IPS-NIHi11 (cell line): ENCODE data around the gene ROR2.
A peak's percentile ranks its signal among the peaks of the same experiment; 100 is the strongest.
"Not testable (repeated sequence)": the region's sequence is repeated elsewhere in the genome, so short reads cannot be mapped to it uniquely, and the experiment has no call there.

Source experiments
- DNase-seq: peaks from one replicate; pipeline ENCODE4 v3.0.0; 2012; ENCODE audit warnings: mixed read lengths, low spot score

Gene ROR2

DNA sequence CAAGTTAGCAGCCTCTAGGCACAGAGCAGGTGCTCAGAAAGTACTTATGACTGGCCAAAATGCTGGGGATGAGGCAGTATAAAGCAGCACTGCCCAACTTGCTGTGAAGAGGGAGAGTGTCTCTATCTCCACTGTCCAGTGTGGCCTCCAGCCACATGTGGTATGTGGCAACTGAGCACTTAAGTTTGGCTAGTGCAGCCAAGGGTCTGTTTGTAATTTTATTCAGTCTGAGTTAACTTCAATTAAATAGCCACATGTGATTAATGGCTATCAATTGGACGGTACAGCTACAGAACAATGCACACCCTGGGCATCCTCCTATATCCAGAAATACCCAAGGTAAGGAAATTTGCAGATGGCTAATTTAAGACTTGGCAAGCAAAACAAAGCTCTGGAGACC, 26.9 kb downstream of the ROR2 start:
- DNase-seq = no peak

- DNase-seq = no peak
Measured at GRCh38 chr9:91921371-91921770, 28.7 kb downstream of the ROR2 start.

DNA sequence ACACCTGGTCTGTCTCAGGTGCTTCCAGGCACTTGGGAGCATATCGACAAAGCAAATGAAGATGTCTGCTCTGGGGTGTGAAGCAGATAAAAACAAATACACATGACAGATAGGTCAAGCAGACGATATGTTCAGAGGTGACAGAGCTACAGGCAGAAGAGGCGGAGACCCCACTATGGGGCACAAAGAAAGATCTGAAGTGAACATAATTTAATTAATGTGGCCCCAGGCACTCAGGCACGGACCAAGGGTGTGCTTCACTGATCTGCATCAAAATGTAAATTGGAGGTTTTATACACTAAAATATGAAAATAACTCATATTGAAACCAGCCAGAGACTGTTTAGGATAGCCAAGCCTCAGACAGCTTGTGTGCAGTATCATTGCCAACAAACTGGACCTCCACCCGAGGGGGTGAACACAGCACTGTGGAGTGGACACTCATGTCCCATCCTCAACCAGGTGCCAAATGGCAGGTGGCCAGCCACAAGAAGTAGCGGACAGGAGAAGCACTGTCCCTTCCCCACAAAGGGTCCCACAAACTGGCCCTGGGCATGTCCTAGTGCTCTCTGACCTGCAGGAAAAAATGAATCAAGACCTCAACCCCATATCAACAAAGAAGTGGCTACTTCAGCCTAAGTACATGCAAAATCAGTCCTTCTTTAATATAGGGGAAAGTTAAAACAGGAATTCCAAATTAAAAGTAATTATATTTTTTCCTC, 29.2 kb downstream of the ROR2 start:
- DNase-seq = no peak

DNA sequence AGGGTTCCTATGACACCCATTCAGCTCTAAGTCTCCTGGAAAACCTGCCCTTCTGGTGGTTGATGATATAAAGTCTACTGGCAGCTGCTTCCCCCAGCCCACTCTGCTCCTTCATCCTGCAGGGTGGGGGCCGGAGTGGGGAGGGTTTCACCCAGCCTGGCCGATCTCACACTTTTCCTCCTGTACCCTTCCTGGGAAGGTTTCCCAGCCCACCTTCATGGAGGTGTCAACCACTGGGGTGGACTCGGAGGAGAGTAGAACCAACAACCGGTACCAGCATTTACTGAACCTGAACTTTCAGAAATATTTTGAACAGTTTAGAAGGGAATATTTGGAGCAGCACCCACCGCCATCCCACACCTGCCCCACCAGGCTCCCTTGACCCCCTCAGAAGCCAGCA, 30.4 kb downstream of the ROR2 start:
- DNase-seq = no peak

DNA sequence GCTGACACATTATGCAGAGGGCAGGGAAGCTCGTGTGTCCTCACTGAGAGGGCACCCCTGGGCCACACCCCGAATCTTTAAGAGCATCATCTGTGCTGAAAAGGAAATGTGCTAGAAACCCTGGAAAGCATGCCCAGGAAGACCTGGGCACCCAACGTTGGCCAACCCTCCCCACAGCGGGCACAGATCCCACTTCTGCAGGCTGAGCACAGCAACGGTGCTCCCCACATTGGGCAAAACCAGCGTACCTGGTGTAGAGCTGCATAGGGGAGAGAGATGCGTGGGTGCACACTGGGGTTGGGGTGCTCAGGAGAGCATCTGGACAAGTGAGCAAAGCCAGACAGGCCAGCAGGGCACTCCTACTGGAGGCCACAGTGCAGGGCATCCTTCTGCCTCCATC, 32.6 kb downstream of the ROR2 start:
- no peak for DNase-seq

DNA sequence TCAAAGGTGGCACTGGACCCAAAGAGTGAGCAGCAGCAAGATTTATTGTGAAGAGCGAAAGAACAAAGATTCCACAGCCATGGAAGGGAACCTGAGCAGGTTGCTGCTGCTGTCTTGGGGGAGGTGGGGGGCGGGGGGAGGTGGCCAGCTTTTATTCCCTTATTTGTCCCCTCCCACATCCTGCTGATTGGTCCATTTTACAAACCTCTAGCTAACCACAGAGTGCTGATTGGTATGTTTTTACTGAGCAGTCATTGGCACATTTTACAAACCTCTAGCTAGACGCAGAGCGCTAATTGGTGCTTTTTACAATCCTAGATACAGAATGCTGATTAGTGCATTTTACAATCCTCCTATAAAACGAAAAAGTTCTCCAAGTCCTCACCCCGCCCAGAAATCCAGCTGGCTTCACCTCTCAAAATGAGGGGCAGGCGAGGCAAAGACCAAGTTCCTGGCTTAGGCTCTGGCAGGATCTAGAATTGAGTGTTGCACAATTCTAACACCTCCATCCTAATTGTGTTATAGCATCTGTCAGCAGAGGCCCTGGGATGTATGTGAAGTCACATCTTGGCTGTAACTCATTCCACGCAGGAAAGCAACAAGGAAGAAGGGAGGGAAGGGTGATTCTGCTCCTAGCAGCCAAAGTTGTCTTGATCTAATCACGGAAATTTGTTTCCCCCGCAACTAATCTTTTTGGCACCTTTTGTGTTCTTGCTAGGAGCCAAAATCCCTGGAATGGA, 34.3 kb downstream of the ROR2 start:
- no peak for DNase-seq

GRCh38 chr9:91914937-91915336, 35.1 kb downstream of the ROR2 start:
- no peak for DNase-seq

DNA sequence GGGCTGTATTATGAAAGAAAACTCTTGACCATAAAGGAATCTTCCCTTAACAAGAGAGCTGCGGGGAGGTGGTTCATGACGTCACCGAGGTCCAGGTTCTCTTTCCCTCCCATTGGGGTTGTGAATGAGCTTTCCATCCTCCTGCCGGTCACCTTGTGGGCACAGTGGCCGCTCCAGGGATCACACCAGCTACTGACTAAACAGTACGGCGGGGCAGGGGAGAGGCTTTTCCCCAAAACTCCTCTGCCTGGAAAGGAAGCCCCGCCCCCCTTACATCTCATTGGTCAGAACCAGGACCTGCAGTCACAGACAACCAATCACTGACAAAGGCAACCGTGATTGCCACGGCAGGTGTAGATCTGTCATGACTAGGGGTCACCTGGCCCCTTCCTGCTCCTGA, 35.6 kb downstream of the ROR2 start:
- DNase-seq = peak; percentile 47

GRCh38 chr9:91913986-91914385, 36.0 kb downstream of the ROR2 start:
- DNase-seq = no peak

GRCh38 chr9:91913096-91913495, 36.9 kb downstream of the ROR2 start:
- no peak for DNase-seq

GRCh38 chr9:91911657-91912056, 38.4 kb downstream of the ROR2 start:
- no peak for DNase-seq

- DNase-seq = not testable (repeated sequence)
Measured at GRCh38 chr9:91909256-91909655, 40.8 kb downstream of the ROR2 start.

DNA sequence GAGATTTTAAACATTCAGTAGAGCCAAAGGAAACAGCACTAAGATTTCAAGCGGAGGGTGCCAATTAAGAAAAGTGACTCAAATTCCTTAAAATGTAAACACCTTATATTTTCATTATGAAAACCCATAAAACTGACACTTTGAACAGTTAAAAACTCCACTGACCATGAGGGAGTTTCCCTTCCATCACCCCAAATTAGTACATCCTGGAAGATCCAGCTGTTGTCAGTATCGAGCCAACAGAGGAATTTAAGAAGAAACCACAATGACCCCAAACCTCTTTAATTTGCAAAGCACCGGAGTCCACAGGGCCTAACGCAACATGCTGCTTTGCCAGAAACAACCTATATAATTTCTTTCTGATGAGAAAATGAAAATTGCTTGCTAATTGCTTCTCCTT, 41.3 kb downstream of the ROR2 start:
- DNase-seq = no peak

GRCh38 chr9:91908293-91908623, 41.8 kb downstream of the ROR2 start:
- DNase-seq = no peak

DNA sequence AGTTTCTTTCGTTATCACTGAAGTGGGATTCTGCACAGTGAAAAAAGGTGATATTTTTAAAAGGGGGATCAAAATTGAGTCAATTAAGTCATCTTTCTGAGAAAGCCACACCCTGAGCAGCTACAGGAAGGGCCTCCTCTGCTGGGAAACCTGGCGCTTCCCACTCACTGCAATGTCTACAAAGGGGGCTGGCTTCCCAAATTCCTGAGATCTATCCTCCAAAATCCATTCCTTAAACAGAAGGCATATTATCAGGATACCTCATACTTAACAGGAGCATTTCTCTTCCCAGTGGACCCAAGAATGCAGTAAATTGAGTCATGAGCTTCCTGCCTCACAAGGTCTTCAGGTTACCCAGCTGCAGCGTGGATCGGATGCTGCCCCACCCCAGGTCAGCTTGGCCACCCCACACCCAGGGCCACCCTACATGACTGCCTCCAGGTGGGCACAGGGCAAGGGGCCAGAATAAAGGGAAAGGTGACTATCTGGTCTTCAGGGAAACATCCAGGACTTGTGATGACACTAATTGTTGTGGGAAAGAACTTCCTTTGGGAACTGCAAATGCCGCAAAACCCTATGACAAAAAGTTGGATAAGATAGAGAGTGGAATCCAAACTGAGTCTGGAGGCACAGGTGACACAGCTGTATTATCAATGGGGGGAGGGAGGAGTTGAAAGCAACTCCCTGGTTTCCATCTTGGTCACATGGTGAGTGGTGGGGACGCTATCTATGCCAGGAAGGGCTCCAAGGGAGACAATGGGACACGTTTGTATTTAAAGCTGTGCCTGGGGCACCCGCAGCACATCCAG, 42.3 kb downstream of the ROR2 start:
- no peak for DNase-seq

- no peak for DNase-seq
Measured at GRCh38 chr9:91905991-91906469, 44.0 kb downstream of the ROR2 start.

DNA sequence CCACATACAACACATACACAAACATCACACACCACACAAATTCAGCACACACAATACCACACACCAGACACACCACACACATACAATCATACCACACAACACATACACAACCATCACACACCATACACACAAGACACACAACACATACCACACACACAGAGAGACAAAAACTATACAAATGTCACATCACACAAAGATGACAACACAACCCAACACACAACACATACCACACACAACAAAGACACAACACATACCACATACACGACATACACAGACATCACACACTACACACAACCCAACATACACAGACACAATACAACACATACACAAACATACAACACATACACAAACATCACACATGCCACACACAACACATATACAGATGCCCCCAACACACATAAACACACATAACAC, 44.8 kb downstream of the ROR2 start:
- DNase-seq = no peak

DNA sequence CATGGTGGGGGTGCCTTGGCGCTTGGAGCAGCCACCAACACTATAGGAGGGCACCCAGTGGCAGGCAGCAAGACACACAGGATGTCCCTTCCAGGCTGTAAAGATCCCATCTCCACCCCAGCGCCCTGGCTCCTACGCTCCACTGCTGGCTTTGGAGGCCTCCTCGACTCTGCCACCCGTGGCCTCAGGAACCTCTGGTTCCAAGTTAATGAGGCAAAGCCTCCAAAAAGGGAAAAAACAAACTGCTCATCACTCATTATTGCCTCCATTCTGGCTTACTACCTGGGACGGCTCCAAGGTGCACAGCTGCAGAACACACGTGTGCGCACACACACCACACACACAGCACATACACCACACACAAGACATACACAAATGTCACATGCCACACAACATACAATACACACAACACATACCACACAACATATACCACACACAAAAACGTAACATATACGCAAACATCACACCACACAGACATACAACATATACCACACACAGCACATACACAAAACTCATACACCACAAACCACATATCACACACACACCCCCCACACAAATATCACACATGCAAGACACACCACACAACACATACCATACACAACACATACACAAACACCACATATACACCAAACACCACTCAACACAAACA, 45.3 kb downstream of the ROR2 start:
- DNase-seq = no peak

DNA sequence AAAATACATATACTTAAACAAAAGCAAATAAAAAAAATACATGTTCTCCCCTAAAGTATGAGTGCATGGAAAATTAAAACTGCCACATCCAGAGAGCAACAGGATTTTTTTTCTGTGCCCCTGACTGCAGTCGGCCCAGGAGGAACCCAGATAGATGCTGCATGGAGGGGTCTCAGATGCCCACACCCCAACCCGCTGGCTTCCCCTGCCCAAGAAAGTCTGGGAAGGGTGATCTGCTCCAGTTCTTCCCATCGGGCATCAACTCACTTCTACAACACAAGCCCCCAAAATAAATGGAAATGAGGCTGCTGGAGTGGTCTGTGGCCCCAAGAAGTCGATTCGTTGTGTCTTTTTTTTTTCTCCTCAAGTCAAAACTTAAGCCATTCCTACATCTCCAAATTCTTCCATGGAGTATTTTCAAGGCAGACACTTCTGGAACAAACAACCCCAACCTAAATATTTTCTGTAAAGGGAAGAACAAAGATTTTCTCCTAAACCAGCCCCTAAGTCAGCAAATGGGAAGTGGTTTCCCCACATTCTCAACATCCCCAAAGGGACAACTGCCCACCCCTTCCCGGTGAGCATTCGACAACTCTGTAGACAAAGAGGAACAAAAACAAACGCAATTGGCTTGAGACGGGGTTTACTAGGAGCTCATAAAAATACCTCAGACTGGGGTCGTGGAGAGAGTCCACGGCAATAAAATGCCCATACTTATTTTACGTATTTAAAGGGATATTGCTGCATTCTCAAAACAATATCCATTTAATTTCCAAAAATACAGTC, 46.7 kb downstream of the ROR2 start:
- DNase-seq = no peak

- DNase-seq = no peak
Measured at GRCh38 chr9:91902475-91903125, 47.4 kb downstream of the ROR2 start.

DNA sequence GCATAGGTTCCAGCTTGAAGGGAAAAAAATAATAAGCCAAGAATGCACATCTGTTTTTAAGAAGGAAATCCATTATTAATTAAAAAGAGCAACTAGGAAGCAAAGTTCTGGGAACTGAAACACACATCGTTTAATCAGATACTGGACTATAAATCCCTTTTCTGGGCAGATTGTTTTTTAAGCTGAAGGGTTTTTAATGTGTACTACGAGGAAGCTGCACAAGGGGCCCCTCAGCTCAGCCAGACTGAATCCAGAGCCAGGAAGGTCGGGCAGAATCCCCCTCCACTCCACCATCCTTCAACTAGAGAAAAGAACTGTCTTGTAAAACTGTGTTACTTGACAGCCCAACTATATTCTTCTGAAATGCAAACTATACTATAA, 49.2 kb downstream of the ROR2 start:
- no peak for DNase-seq
